HG03442 (cell line): Measurements from ENCODE around the gene ZRANB3.

Experiments
- ATAC-seq: cut with Tn5 transposase; IDR thresholded peaks from one replicate; pipeline ENCODE4 v1.9.1; 2021; ENCODE audit warnings: mild to moderate bottlenecking, moderate library complexity; ENCODE audit not compliant: unreplicated experiment

ZRANB3 gene

DNA sequence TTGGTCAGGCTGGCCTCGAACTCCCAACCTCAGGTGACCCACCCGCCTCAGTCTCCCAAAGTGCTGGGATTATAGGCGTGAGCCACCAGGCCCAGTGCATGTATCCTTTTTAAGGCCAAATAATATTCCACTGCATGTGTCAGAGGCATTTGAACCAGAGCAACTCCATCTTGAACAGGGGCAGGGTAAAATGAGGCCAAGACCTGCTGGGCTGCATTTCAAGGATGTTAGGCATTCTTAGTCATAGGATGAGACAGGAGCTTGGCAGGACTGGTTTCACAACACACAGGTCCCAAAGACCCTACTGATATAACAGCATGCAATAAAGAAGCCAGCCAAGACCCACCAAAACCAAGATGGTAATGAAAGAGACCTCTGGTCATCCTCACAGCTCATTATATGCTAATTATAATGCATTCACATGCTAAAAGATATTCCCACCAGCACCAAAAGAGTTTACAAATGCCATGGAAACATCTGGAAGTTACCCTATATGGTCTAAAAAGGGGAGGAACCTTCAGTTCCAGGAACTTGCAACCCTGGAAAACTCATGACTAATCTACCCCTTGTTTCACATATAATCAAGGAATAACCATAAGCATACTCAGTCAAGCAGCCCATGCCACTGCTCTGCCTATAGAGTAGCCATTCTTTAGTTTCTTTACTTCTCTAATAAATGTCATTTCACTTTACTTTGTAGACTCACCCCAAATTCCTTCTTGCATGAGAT, 274.3 kb downstream of the ZRANB3 start:
- no peak for ATAC-seq

DNA sequence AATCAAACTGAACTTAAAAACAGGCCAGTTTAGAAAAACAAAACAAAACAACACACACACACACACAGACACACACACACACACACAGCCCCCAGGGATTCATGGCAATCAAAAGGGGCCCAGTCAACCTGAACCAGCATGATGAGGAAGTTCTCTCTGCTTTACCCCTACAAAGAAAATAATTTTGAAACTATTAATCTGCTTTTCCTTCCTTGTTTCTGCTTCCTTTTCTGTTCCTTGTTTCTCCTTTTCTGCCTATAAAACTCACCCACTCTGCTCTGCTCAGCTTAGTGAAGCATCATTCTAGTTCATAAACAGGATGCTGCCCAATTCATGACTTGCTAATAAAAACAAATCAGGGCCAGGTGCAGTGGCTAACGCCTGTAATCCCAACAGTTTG, 275.8 kb downstream of the ZRANB3 start:
- ATAC-seq, result no peak

DNA sequence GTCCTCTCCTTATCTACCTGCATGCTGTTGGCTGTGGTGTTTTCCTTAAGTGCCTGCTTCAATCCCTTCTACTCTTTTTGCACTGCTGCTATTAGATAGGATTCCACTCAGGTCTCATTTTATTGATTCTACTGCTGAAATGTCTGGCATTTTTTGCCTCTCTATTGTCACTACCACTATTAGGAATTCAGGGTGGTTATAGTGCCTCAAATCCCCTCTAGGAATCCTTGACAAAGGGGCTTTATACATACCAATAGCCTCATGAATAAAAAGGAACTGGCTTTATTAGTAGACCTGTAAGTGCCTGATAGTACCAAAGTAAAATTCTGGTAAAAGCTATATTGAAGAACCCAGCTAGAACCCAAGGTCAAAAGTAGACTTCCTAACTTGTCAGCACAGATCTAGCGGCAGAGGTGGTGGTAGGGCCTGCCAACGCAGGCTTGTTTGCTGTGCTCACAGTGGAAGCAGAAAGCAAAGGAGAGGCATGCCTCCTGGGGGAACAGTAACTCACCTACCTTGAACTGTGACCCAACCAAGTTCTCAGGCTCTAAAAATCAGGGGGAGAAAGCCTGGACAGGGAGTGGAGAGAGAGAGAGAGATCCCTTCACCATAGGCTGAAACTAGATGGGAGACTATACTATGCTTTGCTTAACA, 278.1 kb downstream of the ZRANB3 start:
- ATAC-seq, result no peak

DNA sequence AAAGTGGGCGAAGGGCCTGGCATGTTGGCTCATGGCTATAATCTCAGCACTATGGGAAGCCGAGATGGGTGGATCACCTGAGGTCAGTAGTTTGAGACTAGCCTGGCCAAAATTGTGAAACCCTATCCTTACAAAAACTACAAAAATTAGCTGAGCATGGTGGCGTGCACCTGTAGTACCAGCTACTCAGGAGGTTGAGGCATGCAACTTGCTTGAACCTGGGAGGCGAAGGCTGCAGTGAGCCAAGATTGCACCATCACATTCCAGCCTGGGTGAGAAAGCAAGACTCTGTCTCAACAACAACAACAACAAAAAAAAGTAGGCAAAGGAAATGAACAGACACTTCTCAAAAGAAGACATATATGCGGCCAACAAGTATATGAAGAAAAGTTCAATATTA, 282.4 kb downstream of the ZRANB3 start:
- no peak for ATAC-seq

DNA sequence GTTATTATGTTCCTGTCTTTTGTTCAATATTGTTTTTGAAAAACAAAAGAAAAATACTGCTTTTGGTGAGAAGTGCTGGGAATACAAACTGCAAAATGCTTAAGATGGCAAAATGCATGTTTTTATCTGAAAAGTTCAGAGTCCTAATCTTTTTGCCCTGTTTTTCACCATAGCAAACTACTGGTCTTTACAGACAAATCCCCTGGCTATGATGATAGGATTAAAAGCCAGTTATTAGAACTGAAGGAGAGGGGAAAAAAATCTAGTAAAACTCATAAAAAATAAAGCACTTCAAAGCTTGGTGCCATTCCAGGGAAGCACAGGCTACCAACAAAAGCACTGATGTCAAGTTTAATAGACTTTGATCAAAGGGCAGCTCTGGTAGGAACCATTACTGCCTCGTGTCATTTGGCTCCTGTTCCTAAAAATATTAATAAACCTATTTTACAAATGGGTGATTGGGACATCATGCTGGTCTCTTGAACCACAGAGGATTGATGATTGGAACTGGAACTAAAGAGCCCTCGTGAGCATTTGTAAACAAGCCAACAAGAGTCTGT, 284.2 kb downstream of the ZRANB3 start:
- no peak for ATAC-seq

DNA sequence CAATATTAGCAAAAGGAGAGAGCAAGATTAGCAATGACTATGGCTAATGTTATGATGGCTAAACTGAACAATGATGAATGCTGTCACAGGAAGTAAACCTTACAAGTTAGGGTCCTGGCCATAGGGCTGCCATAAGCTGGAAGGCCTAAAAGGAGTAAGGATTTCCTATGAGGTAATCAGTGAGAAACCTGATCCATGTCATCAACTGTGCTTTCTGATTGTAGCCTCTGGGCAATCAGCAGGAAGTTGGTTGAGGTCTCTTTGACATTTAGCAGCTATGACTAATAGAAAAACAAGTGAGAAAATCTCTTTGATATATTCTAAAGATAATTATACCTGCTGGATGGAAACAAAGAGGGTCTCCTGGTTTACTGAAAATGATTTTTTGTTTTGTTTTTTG, 285.9 kb downstream of the ZRANB3 start:
- ATAC-seq, result no peak

DNA sequence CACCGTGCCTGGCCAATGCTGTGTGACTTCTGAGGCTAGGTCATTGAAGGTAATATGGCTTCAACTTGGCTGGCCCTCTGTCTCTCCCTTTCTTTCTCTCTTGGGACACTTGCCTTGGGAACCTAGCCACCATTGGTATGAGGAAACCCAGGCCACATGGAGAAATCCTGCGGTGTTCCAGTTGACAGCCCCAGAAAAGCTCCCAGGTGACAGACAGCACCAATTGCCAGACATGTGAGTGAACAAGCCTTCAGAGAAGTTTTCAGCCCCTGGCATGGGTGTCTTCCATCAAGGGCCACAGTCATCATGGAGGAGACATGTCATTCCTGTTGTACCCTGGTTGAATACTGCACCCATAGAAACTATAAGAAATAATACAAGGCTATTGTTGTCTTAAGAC, 292.4 kb downstream of the ZRANB3 start:
- ATAC-seq, result no peak

DNA sequence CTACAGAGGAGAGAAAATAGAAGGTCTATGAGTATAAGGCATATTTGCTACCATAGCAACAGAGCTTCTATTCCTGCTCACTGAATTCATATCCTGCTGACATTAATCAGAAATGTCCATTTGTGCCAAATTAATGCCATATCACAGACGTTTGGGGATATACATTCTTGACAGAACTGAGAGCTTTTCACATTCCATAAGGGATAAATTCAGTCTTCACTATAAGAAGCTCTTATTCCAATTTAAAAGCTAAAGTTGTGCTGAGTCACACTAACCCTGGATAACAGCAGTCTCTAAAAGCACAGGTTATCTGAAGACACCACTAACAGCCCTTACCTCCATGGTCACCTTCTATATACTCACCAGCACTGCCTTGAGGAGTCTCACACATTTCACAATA, 300.9 kb downstream of the ZRANB3 start:
- ATAC-seq, result no peak

DNA sequence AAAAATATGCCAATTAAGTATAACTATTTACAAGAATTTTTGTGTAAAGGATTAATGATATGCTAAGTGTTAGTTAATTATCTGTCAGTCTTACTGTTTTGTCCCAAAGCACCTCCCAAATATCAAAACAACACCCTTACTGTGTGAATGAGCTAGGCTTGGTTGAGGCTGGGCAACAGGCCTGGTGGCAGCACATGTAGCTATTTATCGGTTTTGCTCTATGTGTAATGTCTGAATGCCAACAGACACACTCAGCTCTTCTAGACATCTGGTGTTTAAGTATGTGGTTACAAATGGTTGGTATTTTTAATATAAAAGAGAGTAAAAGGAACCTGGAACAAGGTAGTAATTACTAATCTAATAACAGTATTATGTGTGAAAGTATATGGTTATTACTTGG, 303.6 kb downstream of the ZRANB3 start:
- ATAC-seq, result no peak

DNA sequence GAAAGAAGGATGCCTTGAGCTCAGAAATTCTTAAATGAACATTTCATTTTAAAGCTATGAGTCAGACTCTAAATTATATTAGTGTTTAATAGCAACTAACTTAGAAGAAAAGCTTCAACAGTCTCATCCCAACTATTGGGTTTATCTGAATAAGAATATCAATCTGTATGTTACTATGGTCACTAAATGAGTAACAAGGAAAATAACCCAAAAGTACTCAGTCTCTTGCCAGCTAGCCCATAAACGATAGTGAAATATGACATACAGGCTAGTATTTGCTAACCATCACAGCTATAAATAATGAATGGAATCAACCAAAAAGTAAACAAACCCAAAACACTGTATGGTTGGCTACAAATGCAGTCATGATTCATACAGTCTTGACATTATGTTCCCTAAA, 304.1 kb downstream of the ZRANB3 start:
- ATAC-seq, result no peak

DNA sequence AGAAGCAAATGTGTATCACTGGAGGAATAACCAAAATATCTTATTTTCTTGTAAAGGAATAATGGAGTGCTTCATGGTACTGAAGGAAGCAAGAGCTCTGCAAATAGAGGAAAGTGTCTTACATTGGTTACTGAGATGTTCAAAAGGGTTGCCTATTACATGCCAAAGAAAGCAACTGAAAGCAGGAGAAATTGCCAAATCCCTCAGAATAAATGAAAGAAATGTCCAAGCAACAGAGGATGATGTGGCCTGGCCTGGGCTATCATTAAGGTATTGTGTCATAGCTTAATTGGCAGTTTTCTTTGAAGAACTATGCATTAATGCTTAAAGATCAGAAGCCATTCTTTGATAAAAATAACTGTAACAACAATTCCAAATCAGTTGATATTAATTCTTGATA, 305.2 kb downstream of the ZRANB3 start:
- ATAC-seq, result no peak

DNA sequence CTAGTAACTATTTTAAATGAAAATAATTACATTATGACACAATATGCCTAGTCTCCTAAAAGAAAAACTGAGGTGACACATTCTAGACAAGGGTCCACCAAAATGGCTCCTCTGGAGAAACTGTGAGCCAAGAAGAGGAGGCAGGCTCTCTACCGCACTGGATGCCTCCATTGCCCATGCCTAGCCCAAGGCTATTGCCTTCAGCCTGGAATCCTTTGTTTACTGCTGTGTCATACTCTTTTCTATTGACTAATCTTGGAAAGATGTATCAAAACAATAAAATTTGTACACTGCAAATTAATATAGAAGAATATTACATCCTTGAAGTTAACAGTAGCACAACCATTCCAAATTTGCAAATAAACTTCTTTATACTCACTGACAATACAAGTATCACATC, 311.8 kb downstream of the ZRANB3 start:
- no peak for ATAC-seq

DNA sequence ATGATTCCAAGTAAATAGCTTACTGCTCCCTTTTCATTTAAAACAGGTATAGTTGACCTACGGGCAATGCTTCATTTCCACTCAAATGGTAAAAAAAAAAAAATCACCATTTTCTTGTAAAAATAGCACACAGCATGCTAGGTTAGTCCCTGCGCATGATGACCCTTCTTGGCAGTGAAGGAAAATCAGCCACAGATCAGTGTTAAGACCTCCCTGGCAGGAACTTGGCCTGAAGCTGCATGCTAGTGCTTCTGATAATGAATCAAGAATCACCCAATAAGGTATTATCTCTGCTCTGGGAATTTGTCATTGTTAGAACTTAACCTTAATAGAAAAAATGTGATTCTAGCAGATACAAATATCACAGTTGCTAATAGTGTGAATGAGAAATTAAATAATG, 312.6 kb downstream of the ZRANB3 start:
- ATAC-seq, result no peak

DNA sequence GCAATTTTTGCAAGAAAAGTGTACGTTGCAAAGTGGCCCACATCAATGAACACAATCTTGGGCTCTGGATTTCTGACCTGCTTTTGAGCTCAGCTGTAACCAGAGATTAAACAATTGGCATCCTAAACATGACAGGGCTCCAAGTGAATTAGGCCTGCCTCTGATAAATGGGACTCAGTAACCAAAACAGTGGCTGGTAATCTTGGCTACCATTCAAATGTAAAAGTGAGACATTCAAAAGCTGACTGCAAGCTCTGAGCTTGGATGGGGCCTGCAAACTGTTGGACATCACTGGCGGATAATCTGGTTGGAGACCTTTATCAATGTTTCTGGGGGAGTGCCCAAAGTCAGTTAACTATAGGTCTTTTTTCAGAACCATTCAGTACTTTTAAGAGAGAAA, 318.3 kb downstream of the ZRANB3 start:
- no peak for ATAC-seq

DNA sequence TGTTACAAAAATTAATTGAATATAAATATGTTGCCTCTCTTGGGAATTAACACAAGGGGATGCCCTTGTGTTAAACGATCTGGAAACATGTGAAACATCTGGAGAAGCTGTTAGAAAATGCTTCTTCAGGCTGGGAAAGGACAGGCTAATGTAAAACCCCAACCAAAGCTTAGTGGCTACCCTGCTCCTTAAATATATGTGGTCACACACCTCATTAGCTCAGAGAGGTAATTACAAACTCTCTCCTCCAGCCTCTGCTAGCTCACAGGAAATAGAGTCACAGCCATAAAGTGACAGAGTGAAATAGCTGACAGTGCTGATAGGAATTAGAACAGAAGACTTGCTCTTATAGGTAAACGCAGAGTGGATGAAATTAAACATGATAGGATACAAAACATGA, 323.0 kb downstream of the ZRANB3 start:
- ATAC-seq, result no peak

DNA sequence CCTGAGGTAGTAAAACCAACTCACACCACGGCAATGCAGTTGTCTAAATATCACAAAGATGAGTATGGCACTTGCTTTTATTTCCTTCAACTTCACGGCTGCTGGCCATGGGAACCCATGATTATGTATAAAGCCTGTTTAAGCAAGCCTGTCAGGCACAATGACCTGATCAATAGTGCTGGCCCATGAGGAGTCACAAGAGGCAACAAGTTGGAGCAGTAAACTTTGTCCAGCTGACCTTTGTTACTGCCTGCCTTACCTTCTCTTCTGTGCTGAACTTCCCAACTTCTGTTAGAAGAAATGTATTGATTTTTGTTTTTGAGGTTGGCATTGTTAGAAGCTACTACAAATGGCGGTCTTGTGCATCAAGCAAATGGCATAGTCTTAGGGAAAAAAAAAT, 327.1 kb downstream of the ZRANB3 start:
- ATAC-seq, result no peak

DNA sequence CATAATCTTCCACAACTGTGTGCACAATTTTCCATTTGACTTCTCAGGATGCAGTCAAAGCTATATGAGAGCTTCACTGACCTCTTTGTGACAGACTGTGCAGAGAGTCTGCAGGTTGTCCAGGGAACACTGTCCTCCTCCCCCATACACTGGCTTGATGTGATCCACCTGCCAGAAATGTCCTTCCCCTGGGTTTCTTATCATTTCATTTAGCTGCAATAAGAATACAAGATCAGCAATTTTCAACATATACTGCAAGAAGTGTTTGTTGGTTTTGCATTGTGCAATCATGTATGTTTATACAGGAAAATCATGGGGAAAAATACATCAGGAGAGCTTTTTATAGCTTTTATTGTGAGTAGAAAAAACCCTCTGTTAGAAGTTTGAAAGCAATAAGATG, 328.3 kb downstream of the ZRANB3 start:
- no peak for ATAC-seq

DNA sequence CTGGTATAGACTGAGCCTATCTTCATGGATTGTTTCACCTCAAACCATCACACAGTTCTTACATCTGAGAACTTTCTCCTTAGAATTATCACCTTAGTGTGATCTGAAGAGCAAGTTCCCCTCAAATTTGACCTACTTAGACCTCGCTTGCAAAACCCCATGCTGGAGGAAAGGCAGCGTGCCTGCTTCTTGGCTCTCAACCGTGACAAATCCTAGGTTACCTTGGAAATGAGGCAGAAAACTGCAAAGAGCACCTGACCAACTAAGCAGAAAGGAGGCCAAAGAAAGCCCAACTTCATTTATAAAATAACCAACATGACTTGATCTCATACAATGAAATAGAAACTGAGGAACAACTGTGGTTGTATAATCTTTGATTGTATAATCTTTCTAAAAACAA, 332.5 kb downstream of the ZRANB3 start:
- ATAC-seq, result no peak

DNA sequence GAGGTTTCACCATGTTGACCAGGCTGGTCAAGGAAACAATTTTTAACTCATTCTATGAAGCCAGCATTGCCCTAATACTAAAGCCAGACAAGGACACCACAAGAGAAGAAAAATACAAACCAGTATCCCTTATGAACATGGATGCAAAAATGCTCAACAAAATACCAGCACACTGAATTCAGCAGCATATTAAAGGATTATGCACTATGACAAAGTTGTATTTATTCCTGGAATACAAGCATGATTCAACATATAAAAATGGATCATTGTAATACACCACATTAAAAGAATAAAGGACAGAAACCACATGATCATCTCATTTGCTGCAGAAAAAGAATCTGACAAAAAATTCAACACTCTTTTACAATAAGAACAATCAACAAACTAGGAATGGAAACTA, 340.2 kb downstream of the ZRANB3 start:
- no peak for ATAC-seq

DNA sequence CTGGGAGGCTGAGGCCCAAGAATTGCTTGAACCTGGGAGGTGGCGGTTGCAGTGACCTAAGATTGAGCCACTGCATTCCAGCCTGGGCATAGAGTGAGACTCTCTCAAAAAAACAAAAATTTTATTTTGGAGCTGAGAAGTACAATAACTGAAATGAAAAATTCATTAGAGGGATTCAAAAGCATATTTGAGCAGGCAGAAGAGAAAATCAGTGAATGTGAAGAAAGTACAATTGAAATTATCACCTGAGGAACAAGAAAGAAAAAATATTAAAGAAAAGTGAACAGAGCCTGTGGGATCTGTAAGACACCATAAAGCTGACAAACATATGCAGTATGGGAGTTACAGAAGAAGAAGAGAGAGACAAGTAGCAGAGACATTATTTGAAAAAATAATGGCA, 341.9 kb downstream of the ZRANB3 start:
- no peak for ATAC-seq

DNA sequence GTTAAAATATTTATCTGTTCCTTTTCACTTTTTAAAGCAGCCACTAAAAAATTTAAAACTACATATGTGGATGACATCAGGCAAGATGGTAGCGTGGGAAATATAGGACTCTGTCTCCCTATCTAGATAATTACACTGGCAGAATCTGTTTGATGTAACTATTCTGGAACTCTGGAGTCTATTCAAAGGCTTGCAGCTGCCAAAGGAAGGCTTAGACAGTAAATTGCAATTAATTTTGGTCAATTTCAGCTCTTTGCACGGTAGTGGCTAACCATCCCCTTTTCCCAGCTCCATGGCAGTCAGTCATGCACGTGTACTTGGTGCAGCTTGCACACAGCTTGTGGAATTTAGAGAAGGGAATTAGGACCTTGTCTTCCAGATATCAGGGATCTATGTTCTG, 343.7 kb downstream of the ZRANB3 start:
- no peak for ATAC-seq

DNA sequence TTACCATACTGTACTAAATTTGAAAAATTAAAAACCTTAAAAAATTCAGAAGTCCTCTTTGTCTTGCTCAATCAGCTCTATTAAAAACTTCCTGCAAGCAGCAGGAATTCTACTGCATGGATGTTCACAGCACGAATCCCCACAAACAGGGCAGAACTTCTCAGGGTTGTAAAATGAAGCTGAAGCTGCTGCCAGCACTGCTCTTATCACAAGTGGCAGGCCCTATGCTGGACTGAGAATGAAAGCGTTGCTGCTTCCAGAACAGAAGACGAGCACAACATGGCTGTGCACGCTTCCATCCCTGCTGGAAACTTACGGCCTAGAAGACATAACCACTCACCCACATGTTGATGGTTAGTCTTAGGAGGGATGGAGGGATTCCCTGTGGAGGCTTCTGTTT, 345.0 kb downstream of the ZRANB3 start:
- ATAC-seq, result no peak

DNA sequence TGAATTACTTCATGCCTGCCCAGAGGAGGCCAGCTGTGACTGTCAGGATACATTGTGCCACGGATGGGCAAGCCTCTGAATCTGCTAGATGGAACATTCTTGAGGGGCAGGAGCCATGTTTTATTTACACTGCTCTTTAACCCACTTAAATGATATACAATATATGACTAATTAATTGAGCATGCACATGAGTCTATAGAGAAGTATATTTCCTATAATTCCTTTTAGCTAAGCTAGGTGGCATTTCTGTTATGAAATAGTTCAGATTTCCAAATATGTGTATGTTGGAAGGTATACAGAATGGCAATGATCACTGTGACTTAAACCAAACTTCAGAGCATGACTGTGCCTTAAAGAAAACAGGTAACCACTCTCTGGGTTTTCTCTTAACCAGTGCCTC, 347.2 kb downstream of the ZRANB3 start:
- no peak for ATAC-seq
